Gastrocnemius medialis (tissue), 4 donors: ENCODE results near the gene MYRIP.

Source experiments
- CTCF ChIP-seq, 5 experiments: fragments of 450-650 bp in 3 of 5; fragments of 200-600 bp in 2 of 5; sonication (generic) in 2 of 5; IDR thresholded peaks in 4 of 5; conservative IDR thresholded peaks in 1 of 5; 1 replicate in 4 of 5; 2 replicates in 1 of 5; pipeline ENCODE4 v1.5.1; 2016 to 2019; ENCODE audit warnings: antibody characterized with exemption in 5 of 5, mild to moderate bottlenecking in 3 of 5, moderate library complexity in 3 of 5
- POLR2A ChIP-seq, 2 donors: fragments of 450-650 bp; IDR thresholded peaks; one replicate each; pipeline ENCODE4 v1.6.1; 2017; ENCODE audit warnings: antibody characterized with exemption in 2 of 2, mild to moderate bottlenecking in 2 of 2, moderate library complexity in 2 of 2

- no peak for TF ChIP-seq POLR2A (IDR thresholded peaks at IDR 0.05)
- TF ChIP-seq CTCF (IDR thresholded peaks at IDR 0.05 in 4 of 5, conservative IDR thresholded peaks at IDR 0.05 in 1 of 5): no peak
These were observed 200.6 kb downstream of the MYRIP start for GRCh38 chr3:40009991-40010390.
